Naive thymus-derived CD4-positive, alpha-beta T cell (primary cell): ENCODE data around the gene RETREG3. TPM values are rescaled to one million over a fixed set of nuclear protein-coding genes. Genes with fewer than 3 reads are reported as not detected.
A peak's percentile ranks its signal among the peaks of the same experiment; 100 is the strongest.

Source experiments
- ATAC-seq: fragments of 150-1000 bp; cut with Tn5 transposase; 2 replicates; pipeline ENCODE4 v1.10.0; 2021; ENCODE audit warnings: mild to moderate bottlenecking, moderate library complexity
- CTCF ChIA-PET: fragments of 350-600 bp; sonication (Branson Sonifier 250); formaldehyde crosslinking; loops from one replicate; lab custom pipeline; 2021; ENCODE audit warnings: antibody characterized with exemption; lab: Charles Lee
- POLR2A ChIA-PET: fragments of 350-600 bp; sonication (Branson Sonifier 250); formaldehyde crosslinking; loops from one replicate; lab custom pipeline; 2021; ENCODE audit warnings: antibody characterized with exemption, inconsistent platforms; lab: Charles Lee
- DNase-seq, 9 donors: peaks; one replicate each; pipeline versions ENCODE4 v3.0.0 to v3.0.0-alpha.2; 2020 to 2022; ENCODE audit warnings: mixed read lengths in 1 of 9
- H3K27ac ChIP-seq: one replicate; pipeline ENCODE4 v1.7.0; 2013; ENCODE audit warnings: mild to moderate bottlenecking, low read depth, low read length, moderate library complexity
- H3K27me3 ChIP-seq, 2 donors: one replicate each; pipeline ENCODE4 v1.7.0; 2013; ENCODE audit warnings: low read length in 2 of 2, mild to moderate bottlenecking in 2 of 2, moderate library complexity in 2 of 2; ENCODE audit not compliant: control insufficient read depth in 2 of 2, insufficient read depth in 2 of 2
- H3K36me3 ChIP-seq, 3 experiments: 1 replicate in 2 of 3; 2 replicates in 1 of 3; pipeline ENCODE4 v1.7.0; 2013; ENCODE audit warnings: low read length in 3 of 3, mild to moderate bottlenecking in 3 of 3, moderate library complexity in 1 of 3; ENCODE audit not compliant: insufficient read depth in 3 of 3, control insufficient read depth in 2 of 3
- H3K4me1 ChIP-seq, 2 donors: one replicate each; pipeline ENCODE4 v1.7.0; 2013; ENCODE audit warnings: low read length in 2 of 2, mild to moderate bottlenecking in 2 of 2, moderate library complexity in 1 of 2; ENCODE audit not compliant: control insufficient read depth in 2 of 2, insufficient read depth in 2 of 2
- H3K4me3 ChIP-seq: 2 replicates; pipeline ENCODE4 v1.7.0; 2013; ENCODE audit warnings: mild to moderate bottlenecking, low read length
- H3K9me3 ChIP-seq, 3 experiments: 1 replicate in 2 of 3; 2 replicates in 1 of 3; pipeline ENCODE4 v1.7.0; 2013; ENCODE audit warnings: low read length in 3 of 3; ENCODE audit not compliant: control insufficient read depth in 2 of 3
- H3K27ac Mint-ChIP-seq, 9 donors: one replicate each; pipeline ENCODE4 v1.8.0; 2020 to 2022; ENCODE audit warnings: mixed read lengths in 9 of 9, mild to moderate bottlenecking in 8 of 9, moderate library complexity in 5 of 9, inconsistent platforms in 2 of 9
- H3K27me3 Mint-ChIP-seq, 5 donors: one replicate each; pipeline ENCODE4 v1.8.0; 2021 to 2022; ENCODE audit warnings: mixed read lengths in 5 of 5, mild to moderate bottlenecking in 1 of 5
- H3K36me3 Mint-ChIP-seq, 5 donors: one replicate each; pipeline ENCODE4 v1.8.0; 2020 to 2022; ENCODE audit warnings: mixed read lengths in 5 of 5, mild to moderate bottlenecking in 3 of 5, inconsistent platforms in 1 of 5
- H3K4me1 Mint-ChIP-seq, 7 donors: one replicate each; pipeline ENCODE4 v1.8.0; 2020 to 2022; ENCODE audit warnings: mixed read lengths in 7 of 7, mild to moderate bottlenecking in 3 of 7, inconsistent platforms in 1 of 7
- H3K4me3 Mint-ChIP-seq, 10 donors: one replicate each; pipeline ENCODE4 v1.8.0; 2020 to 2022; ENCODE audit warnings: mild to moderate bottlenecking in 10 of 10, mixed read lengths in 10 of 10, moderate library complexity in 6 of 10, inconsistent platforms in 2 of 10
- H3K9me3 Mint-ChIP-seq, 11 donors: one replicate each; pipeline ENCODE4 v1.8.0; 2020 to 2022; ENCODE audit warnings: mixed read lengths in 11 of 11, mild to moderate bottlenecking in 4 of 11, inconsistent platforms in 1 of 11, moderate library complexity in 1 of 11
- intact Hi-C, 2 donors: fragments of 100-400 bp; cut with micrococcal nuclease; formaldehyde crosslinking; loops; one replicate each; pipeline ENCODE4 v1.15.1; 2023
- polyA plus RNA-seq, 2 donors: library from polyadenylated mRNA; unstranded; fragments of 300-500 nt; fragmentation: Illumina TruSeq; gene quantifications; one replicate each; pipeline ENCODE4 v1.2.3, GENCODE V29; 2021
- total RNA-seq, 6 experiments: library from RNA in 5 of 6; stranded (reverse) in 5 of 6; gene quantifications; 1 replicate in 5 of 6; 2 replicates in 1 of 6; pipeline ENCODE4 v1.2.3 and lab custom pipeline; 2021 to 2026

The RETREG3 gene
- total and polyA plus RNA-seq, 7 experiments from 2014 or later = 53.3 to 136 (median 124) TPM

GRCh38 chr17:42531455-42532354 lies 77.5 kb downstream of the RETREG3 start:
- peak overlapping the region; percentile 42 for H3K27ac ChIP-seq
- Mint-ChIP-seq H3K27me3 (peaks cover 0 to 11% (median 0%) of the 10 kb centered on the region in 5 donors), H3K4me1 (peaks cover 29 to 54% (median 47%) of the 10 kb centered on the region in 7 donors), H3K27ac (peak overlapping the region; percentile 46 to 89 (median 73)), H3K36me3 (no peaks in the 10 kb centered on the region), H3K4me3 (peak overlapping the region; percentile 82 to 89 (median 86)), H3K9me3 (peaks cover 0 to 4% (median 0%) of the 10 kb centered on the region in 11 donors)
- ChIA-PET POLR2A (interaction anchor here (0.6 to 0.9 kb wide), 3 partner anchors 12 to 309 kb away, joined by 3 to 6 read pairs (median 4); no protein-coding TSS in a partner anchor), CTCF (no interaction called here)
- DNase-seq (peak; percentile 42 to 66 (median 47)), ATAC-seq (peak; percentile 47)
- no peaks in the 10 kb centered on the region for H3K36me3 ChIP-seq
- intact Hi-C loops = loop anchor here in 1 of 2 donors (10.0 kb wide), 2 partner anchors 337 to 667 kb away; partner anchors contain the start of genes GHDC and KLHL11
- H3K27me3 ChIP-seq = no peaks in the 10 kb centered on the region
- no peaks in the 10 kb centered on the region for H3K9me3 ChIP-seq
- peak overlapping the region; percentile 39 for H3K4me3 ChIP-seq
- H3K4me1 ChIP-seq = peaks cover 33 to 39% of the 10 kb centered on the region in 2 donors

GRCh38 chr17:42530952-42531454 lies 78.2 kb downstream of the RETREG3 start:
- peak overlapping the region; percentile 82 to 89 (median 86) for H3K4me3 Mint-ChIP-seq
- Histone ChIP-seq H3K27me3 (no peaks in the 10 kb centered on the region), H3K4me3 (no peak overlapping the region), H3K9me3 (no peaks in the 10 kb centered on the region), H3K36me3 (no peaks in the 10 kb centered on the region), H3K4me1 (peaks cover 33 to 38% of the 10 kb centered on the region in 2 donors), H3K27ac (peak overlapping the region; percentile 42)
- H3K27me3 Mint-ChIP-seq = peaks cover 0 to 11% (median 0%) of the 10 kb centered on the region in 5 donors
- no peaks in the 10 kb centered on the region for H3K36me3 Mint-ChIP-seq
- ChIA-PET CTCF (interaction anchor here (0.6 to 2.2 kb wide), 4 partner anchors 14 to 293 kb away, joined by 3 to 7 read pairs (median 4); partner anchors contain the start of gene BECN1), POLR2A (interaction anchor here (0.6 to 1.6 kb wide), 10 partner anchors 10 to 247 kb away, joined by 3 to 9 read pairs (median 4); partner anchors contain the start of gene PSMC3IP)
- H3K4me1 Mint-ChIP-seq = peaks cover 28 to 52% (median 44%) of the 10 kb centered on the region in 7 donors
- intact Hi-C loops = loop anchor here in 1 of 2 donors (10.0 kb wide), 2 partner anchors 336 to 666 kb away; partner anchors contain the start of genes GHDC and KLHL11
- peaks cover 0 to 4% (median 0%) of the 10 kb centered on the region in 11 donors for H3K9me3 Mint-ChIP-seq
- peak overlapping the region in 7 of 9 donors; percentile 52 to 89 (median 73) for H3K27ac Mint-ChIP-seq
- DNase-seq = no peak
- no peak for ATAC-seq

Other genes with a start within 250 kb of the RETREG3 start
- 100 to 1,000 TPM; 133 to 275 (median 231) TPM for gene STAT3, start 220.9 kb downstream of the RETREG3 start, total RNA-seq
- 100 to 1,000 TPM; 159 to 189 TPM for gene STAT3, start 220.9 kb downstream of the RETREG3 start, polyA plus RNA-seq
- gene CAVIN1, start 186.1 kb downstream of the RETREG3 start, total RNA-seq = 1 to 10 TPM in 2 of 5 experiments, under 1 TPM in 1, not detected in 2; 0.32 to 3.8 (median 1.1) TPM
- under 1 TPM; 0.25 to 0.81 TPM for gene CAVIN1, start 186.1 kb downstream of the RETREG3 start, polyA plus RNA-seq
- gene ATP6V0A1, start 150.5 kb downstream of the RETREG3 start, total RNA-seq = 10 to 100 TPM; 16.1 to 74.8 (median 17.9) TPM
- 10 to 100 TPM; 10.7 to 16.8 TPM for gene ATP6V0A1, start 150.5 kb downstream of the RETREG3 start, polyA plus RNA-seq
- gene NAGLU, start 73.1 kb downstream of the RETREG3 start, total RNA-seq = 10 to 100 TPM; 18.0 to 27.1 (median 22.3) TPM
- gene NAGLU, start 73.1 kb downstream of the RETREG3 start, polyA plus RNA-seq = 10 to 100 TPM in 1 of 2 donors, 1 to 10 TPM in 1; 6.6 to 17.6 TPM
- gene HSD17B1, start 56.5 kb downstream of the RETREG3 start, total RNA-seq = 1 to 10 TPM; 1.2 to 2.2 (median 1.9) TPM
- gene HSD17B1, start 56.5 kb downstream of the RETREG3 start, polyA plus RNA-seq = under 1 TPM; 0.39 to 0.59 TPM
- 10 to 100 TPM; 45.3 to 76.9 (median 64.5) TPM for gene COASY, start 47.2 kb downstream of the RETREG3 start, total RNA-seq
- 10 to 100 TPM; 56.0 to 59.2 TPM for gene COASY, start 47.2 kb downstream of the RETREG3 start, polyA plus RNA-seq
- 10 to 100 TPM; 35.3 to 73.9 (median 65.1) TPM for gene MLX, start 42.3 kb downstream of the RETREG3 start, total RNA-seq
- gene MLX, start 42.3 kb downstream of the RETREG3 start, polyA plus RNA-seq = 10 to 100 TPM; 28.1 to 46.8 TPM
- 10 to 100 TPM in 1 of 5 experiments, 1 to 10 TPM in 4; 2.7 to 14.0 (median 5.2) TPM for gene PSMC3IP, start 31.6 kb downstream of the RETREG3 start, total RNA-seq
- gene PSMC3IP, start 31.6 kb downstream of the RETREG3 start, polyA plus RNA-seq = 1 to 10 TPM; 1.3 to 1.6 TPM
- 10 to 100 TPM in 3 of 5 experiments, 1 to 10 TPM in 2; 7.8 to 54.4 (median 12.5) TPM for gene TUBG1, start 309 bp upstream of the RETREG3 start, total RNA-seq
- 10 to 100 TPM in 1 of 2 donors, 1 to 10 TPM in 1; 4.8 to 12.5 TPM for gene TUBG1, start 309 bp upstream of the RETREG3 start, polyA plus RNA-seq
- 10 to 100 TPM in 4 of 5 experiments, 1 to 10 TPM in 1; 9.0 to 20.3 (median 15.3) TPM for gene TUBG2, start 49.9 kb upstream of the RETREG3 start, total RNA-seq
- gene TUBG2, start 49.9 kb upstream of the RETREG3 start, polyA plus RNA-seq = 1 to 10 TPM; 4.9 to 8.7 TPM
- gene PLEKHH3, start 67.6 kb upstream of the RETREG3 start, total RNA-seq = 1 to 10 TPM in 2 of 5 experiments, under 1 TPM in 1, not detected in 2; 0.89 to 1.6 (median 1.1) TPM
- not detected for gene PLEKHH3, start 67.6 kb upstream of the RETREG3 start, polyA plus RNA-seq
- 1 to 10 TPM in 2 of 5 experiments, under 1 TPM in 3; 0.56 to 1.7 (median 0.67) TPM for gene CCR10, start 72.5 kb upstream of the RETREG3 start, total RNA-seq
- under 1 TPM; 0.22 to 0.44 TPM for gene CCR10, start 72.5 kb upstream of the RETREG3 start, polyA plus RNA-seq
- gene CNTNAP1, start 73.2 kb upstream of the RETREG3 start, total RNA-seq = 1 to 10 TPM in 4 of 5 experiments, under 1 TPM in 1; 0.92 to 2.4 (median 2.1) TPM
- gene CNTNAP1, start 73.2 kb upstream of the RETREG3 start, polyA plus RNA-seq = under 1 TPM; 0.04 to 0.86 TPM
- gene EZH1, start 135.7 kb upstream of the RETREG3 start, total RNA-seq = 100 to 1,000 TPM in 2 of 5 experiments, 10 to 100 TPM in 3; 50.9 to 212 (median 95.4) TPM
- 10 to 100 TPM; 30.2 to 51.4 TPM for gene EZH1, start 135.7 kb upstream of the RETREG3 start, polyA plus RNA-seq
- not detected for gene RAMP2, start 151.9 kb upstream of the RETREG3 start, total RNA-seq
- not detected for gene RAMP2, start 151.9 kb upstream of the RETREG3 start, polyA plus RNA-seq
- gene VPS25, start 164.1 kb upstream of the RETREG3 start, total RNA-seq = 10 to 100 TPM; 24.3 to 60.6 (median 37.7) TPM
- 10 to 100 TPM; 55.0 to 57.2 TPM for gene VPS25, start 164.1 kb upstream of the RETREG3 start, polyA plus RNA-seq
- gene WNK4, start 171.2 kb upstream of the RETREG3 start, total RNA-seq = under 1 TPM; 0.10 to 0.51 (median 0.24) TPM
- gene WNK4, start 171.2 kb upstream of the RETREG3 start, polyA plus RNA-seq = not detected
- gene COA3, start 189.3 kb upstream of the RETREG3 start, total RNA-seq = 10 to 100 TPM in 4 of 5 experiments, 1 to 10 TPM in 1; 7.6 to 48.1 (median 27.6) TPM
- 100 to 1,000 TPM; 108 to 118 TPM for gene COA3, start 189.3 kb upstream of the RETREG3 start, polyA plus RNA-seq
- not detected for gene CNTD1, start 189.5 kb upstream of the RETREG3 start, total RNA-seq
- under 1 TPM; 0.24 to 0.32 TPM for gene CNTD1, start 189.5 kb upstream of the RETREG3 start, polyA plus RNA-seq
- 100 to 1,000 TPM in 3 of 5 experiments, 10 to 100 TPM in 2; 84.7 to 130 (median 107) TPM for gene BECN1, start 214.9 kb upstream of the RETREG3 start, total RNA-seq
- 100 to 1,000 TPM; 111 to 124 TPM for gene BECN1, start 214.9 kb upstream of the RETREG3 start, polyA plus RNA-seq
- gene PSME3, start 224.0 kb upstream of the RETREG3 start, total RNA-seq = 100 to 1,000 TPM in 1 of 5 experiments, 10 to 100 TPM in 4; 53.8 to 116 (median 65.9) TPM
- gene PSME3, start 224.0 kb upstream of the RETREG3 start, polyA plus RNA-seq = 100 to 1,000 TPM; 109 to 116 TPM
- 1 to 10 TPM; 3.0 to 3.5 (median 3.2) TPM for gene AOC2, start 235.2 kb upstream of the RETREG3 start, total RNA-seq
- not detected for gene AOC2, start 235.2 kb upstream of the RETREG3 start, polyA plus RNA-seq
- gene AOC3, start 241.8 kb upstream of the RETREG3 start, total RNA-seq = 1 to 10 TPM in 4 of 5 experiments, under 1 TPM in 1; 0.98 to 2.0 (median 1.1) TPM
- gene AOC3, start 241.8 kb upstream of the RETREG3 start, polyA plus RNA-seq = not detected